HepG2 (cell line): ENCODE results near the gene ACADS. TPM values are rescaled to one million over a fixed set of nuclear protein-coding genes. Genes with fewer than 3 reads are reported as not detected.

Source experiments
- BATF2 ChIP-seq: sonication (generic); formaldehyde crosslinking; IDR thresholded peaks from 2 replicates; pipeline ENCODE4 v1.8.0; 2022; ENCODE audit warnings: mild to moderate bottlenecking, missing genetic modification reagents, moderate library complexity
- CSRNP2 ChIP-seq: sonication (generic); formaldehyde crosslinking; conservative IDR thresholded peaks from 2 replicates; pipeline ENCODE4 v1.8.0; 2022; ENCODE audit warnings: low read depth, missing genetic modification reagents
- EED ChIP-seq: sonication (generic); formaldehyde crosslinking; IDR thresholded peaks from 2 replicates; pipeline ENCODE4 v1.5.0; 2020; ENCODE audit warnings: mild to moderate bottlenecking, missing genetic modification reagents
- GATAD2A ChIP-seq: IDR thresholded peaks from 2 replicates; pipeline ENCODE4 v1.6.1; 2016
- MLLT10 ChIP-seq: sonication (generic); formaldehyde crosslinking; IDR thresholded peaks from 2 replicates; pipeline ENCODE4 v1.4.0; 2020; ENCODE audit warnings: missing genetic modification reagents
- MLX ChIP-seq: IDR thresholded peaks from 2 replicates; pipeline ENCODE4 v1.6.1; 2016
- NR2F2 ChIP-seq: IDR thresholded peaks from 2 replicates; pipeline ENCODE4 v1.6.1; 2012; ENCODE audit warnings: low read depth, inconsistent platforms, borderline replicate concordance
- PITX1 ChIP-seq: sonication (generic); formaldehyde crosslinking; IDR thresholded peaks from 2 replicates; pipeline ENCODE4 v1.5.1; 2020; ENCODE audit warnings: mild to moderate bottlenecking, missing genetic modification reagents
- TCF7L2 ChIP-seq: IDR thresholded peaks from 2 replicates; pipeline ENCODE4 v1.6.1; 2011; ENCODE audit warnings: mild to moderate bottlenecking, low read depth, low read length, moderate library complexity
- TGIF2 ChIP-seq: IDR thresholded peaks from 2 replicates; pipeline ENCODE4 v1.6.1; 2016; ENCODE audit warnings: control low read depth, missing compliant biosample characterization
- ZBTB21 ChIP-seq: sonication (generic); formaldehyde crosslinking; IDR thresholded peaks from 2 replicates; pipeline ENCODE4 v1.4.0; 2020; ENCODE audit warnings: missing genetic modification reagents
- ZBTB38 ChIP-seq: sonication (generic); formaldehyde crosslinking; IDR thresholded peaks from 2 replicates; pipeline ENCODE4 v1.5.1; 2020; ENCODE audit warnings: mild to moderate bottlenecking, missing genetic modification reagents
- ZFY ChIP-seq: sonication (generic); formaldehyde crosslinking; IDR thresholded peaks from 2 replicates; pipeline ENCODE4 v1.4.0; 2020; ENCODE audit warnings: missing genetic modification reagents
- ZNF224 ChIP-seq: sonication (generic); formaldehyde crosslinking; IDR thresholded peaks from 2 replicates; pipeline ENCODE4 v1.5.0; 2020; ENCODE audit warnings: mild to moderate bottlenecking, missing genetic modification reagents
- ZNF256 ChIP-seq: sonication (generic); formaldehyde crosslinking; conservative IDR thresholded peaks from 2 replicates; pipeline ENCODE4 v1.4.0; 2020; ENCODE audit warnings: missing genetic modification reagents
- ZNF549 ChIP-seq: sonication (generic); formaldehyde crosslinking; IDR thresholded peaks from 2 replicates; pipeline ENCODE4 v1.5.0; 2020; ENCODE audit warnings: missing genetic modification reagents
- ZNF556 ChIP-seq: sonication (generic); formaldehyde crosslinking; IDR thresholded peaks from 2 replicates; pipeline ENCODE4 v1.4.0; 2020; ENCODE audit warnings: mild to moderate bottlenecking, missing genetic modification reagents, borderline replicate concordance
- polyA plus RNA-seq, 8 experiments: library from polyadenylated mRNA; depleted of rRNA in 3 of 8; stranded (reverse) in 7 of 8; unstranded in 1 of 8; fragments of >200 nt; fragmentation: Illumina TruSeq in 4 of 8; extraction: Trizol in 4 of 8; gene quantifications; 2 replicates each; pipeline versions ENCODE4 v1.2.1 to v1.2.3, GENCODE V29; 2011 to 2016; ENCODE audit warnings: low read depth in 4 of 8, missing spikeins in 1 of 8, mixed read lengths in 1 of 8; ENCODE audit not compliant: insufficient read depth in 1 of 8
- total RNA-seq, 5 experiments: library from RNA; depleted of rRNA; stranded (reverse); fragments of >200 nt; fragmentation: Illumina TruSeq; extraction: Trizol; gene quantifications; 2 replicates each; pipeline ENCODE4 v1.2.3, GENCODE V29; 2016; ENCODE audit warnings: low read depth in 1 of 5
- TF ChIP-seq, protein P1 (sequence below): sonication (generic); formaldehyde crosslinking; IDR thresholded peaks from 2 replicates; pipeline ENCODE4 v1.5.0; 2020; ENCODE audit warnings: mild to moderate bottlenecking, missing genetic modification reagents
- TF ChIP-seq, protein P2 (sequence below): sonication (generic); formaldehyde crosslinking; IDR thresholded peaks from 2 replicates; pipeline ENCODE4 v1.8.0; 2022; ENCODE audit warnings: missing genetic modification reagents, low read depth, mild to moderate bottlenecking, borderline replicate concordance
- TF ChIP-seq, protein P3 (sequence below): IDR thresholded peaks from 2 replicates; pipeline ENCODE4 v1.6.1; 2016; ENCODE audit warnings: low read depth, borderline replicate concordance
- TF ChIP-seq, protein P4 (sequence below): sonication (generic); formaldehyde crosslinking; IDR thresholded peaks from 2 replicates; pipeline ENCODE4 v1.4.0; 2020; ENCODE audit warnings: missing genetic modification reagents

Gene ACADS
- total and polyA plus RNA-seq, 2 of the 13 experiments (the other 11 are each of a cell fraction or from before 2014, with no cell fraction given) = 17.4 to 27.7 TPM

DNA sequence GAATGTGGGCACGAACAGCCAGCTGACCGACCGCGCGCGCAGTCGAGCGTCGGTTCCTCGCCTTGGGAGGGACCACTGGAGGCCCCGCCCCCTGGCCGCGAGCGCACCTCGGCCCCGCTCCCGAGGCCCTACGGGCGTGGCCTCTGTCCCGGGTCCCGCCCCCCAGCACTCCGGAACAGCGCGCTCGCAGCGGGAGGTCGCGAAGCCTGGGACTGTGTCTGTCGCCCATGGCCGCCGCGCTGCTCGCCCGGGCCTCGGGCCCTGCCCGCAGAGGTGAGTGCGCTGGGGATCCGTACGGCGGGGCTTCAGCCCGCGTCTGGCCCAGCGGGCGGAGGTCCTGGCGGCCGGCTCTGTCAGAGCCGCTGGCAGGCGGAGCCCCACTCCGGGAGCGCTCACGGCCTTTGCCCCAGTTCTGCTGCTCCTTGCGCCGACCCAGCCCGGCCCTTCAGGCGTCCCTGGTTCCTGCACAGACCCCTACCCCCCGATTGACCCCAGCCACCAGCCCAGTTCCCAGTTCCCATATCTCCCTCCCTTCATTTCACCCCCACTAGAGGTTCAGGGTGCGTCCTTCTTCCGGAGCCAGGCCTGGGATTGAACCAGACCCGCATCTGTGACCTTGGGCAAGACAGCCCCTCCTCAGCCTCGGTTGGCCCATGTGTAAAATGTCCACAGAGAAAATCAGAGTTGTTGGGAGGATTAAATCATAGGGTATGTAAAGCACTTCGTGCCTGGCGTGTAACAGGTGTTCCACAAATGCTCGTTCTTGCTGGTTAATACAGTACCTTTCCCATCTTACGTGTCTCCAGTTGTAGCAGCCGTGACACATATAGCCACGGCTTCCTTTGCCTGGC, at the start of gene ACADS (continued):
- no peak for TF ChIP-seq CSRNP2
- peak; percentile 18 for TF ChIP-seq ZBTB38 (CRISPR knock-in tag)
- TF ChIP-seq, protein P1, sequence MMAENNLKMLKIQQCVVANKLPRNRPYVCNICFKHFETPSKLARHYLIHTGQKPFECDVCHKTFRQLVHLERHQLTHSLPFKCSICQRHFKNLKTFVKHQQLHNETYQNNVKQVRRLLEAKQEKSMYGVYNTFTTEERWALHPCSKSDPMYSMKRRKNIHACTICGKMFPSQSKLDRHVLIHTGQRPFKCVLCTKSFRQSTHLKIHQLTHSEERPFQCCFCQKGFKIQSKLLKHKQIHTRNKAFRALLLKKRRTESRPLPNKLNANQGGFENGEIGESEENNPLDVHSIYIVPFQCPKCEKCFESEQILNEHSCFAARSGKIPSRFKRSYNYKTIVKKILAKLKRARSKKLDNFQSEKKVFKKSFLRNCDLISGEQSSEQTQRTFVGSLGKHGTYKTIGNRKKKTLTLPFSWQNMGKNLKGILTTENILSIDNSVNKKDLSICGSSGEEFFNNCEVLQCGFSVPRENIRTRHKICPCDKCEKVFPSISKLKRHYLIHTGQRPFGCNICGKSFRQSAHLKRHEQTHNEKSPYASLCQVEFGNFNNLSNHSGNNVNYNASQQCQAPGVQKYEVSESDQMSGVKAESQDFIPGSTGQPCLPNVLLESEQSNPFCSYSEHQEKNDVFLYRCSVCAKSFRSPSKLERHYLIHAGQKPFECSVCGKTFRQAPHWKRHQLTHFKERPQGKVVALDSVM (CRISPR knock-in tag) = no peak
- TF ChIP-seq ZNF256 (CRISPR knock-in tag) = no peak
- no peak for TF ChIP-seq GATAD2A
- TF ChIP-seq TGIF2 = no peak; the same call in 1 of the 2 replicates
- TF ChIP-seq ZNF556 (CRISPR knock-in tag) = no peak
- TF ChIP-seq NR2F2 = no peak
- no peak for TF ChIP-seq ZBTB21
- TF ChIP-seq PITX1 (CRISPR knock-in tag) = no peak
- TF ChIP-seq ZNF549 (CRISPR knock-in tag) = no peak
- TF ChIP-seq, protein P2, sequence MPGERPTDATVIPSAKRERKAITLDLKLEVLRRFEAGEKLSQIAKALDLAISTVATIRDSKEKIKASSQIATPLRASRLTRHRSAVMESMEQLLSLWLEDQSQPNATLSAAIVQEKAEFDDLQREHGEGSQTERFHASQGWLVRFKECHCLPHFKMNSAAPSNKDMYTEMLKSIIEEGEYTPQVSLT = no peak
- TF ChIP-seq MLX (CRISPR knock-in tag) = no peak
- peak; percentile 91 for TF ChIP-seq ZFY (CRISPR knock-in tag)
- TF ChIP-seq, protein P3, sequence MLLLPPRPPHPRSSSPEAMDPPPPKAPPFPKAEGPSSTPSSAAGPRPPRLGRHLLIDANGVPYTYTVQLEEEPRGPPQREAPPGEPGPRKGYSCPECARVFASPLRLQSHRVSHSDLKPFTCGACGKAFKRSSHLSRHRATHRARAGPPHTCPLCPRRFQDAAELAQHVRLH (CRISPR knock-in tag) = peak; percentile 70; the same call in 1 of the 2 replicates
- no peak for TF ChIP-seq MLLT10
- TF ChIP-seq, protein P4, sequence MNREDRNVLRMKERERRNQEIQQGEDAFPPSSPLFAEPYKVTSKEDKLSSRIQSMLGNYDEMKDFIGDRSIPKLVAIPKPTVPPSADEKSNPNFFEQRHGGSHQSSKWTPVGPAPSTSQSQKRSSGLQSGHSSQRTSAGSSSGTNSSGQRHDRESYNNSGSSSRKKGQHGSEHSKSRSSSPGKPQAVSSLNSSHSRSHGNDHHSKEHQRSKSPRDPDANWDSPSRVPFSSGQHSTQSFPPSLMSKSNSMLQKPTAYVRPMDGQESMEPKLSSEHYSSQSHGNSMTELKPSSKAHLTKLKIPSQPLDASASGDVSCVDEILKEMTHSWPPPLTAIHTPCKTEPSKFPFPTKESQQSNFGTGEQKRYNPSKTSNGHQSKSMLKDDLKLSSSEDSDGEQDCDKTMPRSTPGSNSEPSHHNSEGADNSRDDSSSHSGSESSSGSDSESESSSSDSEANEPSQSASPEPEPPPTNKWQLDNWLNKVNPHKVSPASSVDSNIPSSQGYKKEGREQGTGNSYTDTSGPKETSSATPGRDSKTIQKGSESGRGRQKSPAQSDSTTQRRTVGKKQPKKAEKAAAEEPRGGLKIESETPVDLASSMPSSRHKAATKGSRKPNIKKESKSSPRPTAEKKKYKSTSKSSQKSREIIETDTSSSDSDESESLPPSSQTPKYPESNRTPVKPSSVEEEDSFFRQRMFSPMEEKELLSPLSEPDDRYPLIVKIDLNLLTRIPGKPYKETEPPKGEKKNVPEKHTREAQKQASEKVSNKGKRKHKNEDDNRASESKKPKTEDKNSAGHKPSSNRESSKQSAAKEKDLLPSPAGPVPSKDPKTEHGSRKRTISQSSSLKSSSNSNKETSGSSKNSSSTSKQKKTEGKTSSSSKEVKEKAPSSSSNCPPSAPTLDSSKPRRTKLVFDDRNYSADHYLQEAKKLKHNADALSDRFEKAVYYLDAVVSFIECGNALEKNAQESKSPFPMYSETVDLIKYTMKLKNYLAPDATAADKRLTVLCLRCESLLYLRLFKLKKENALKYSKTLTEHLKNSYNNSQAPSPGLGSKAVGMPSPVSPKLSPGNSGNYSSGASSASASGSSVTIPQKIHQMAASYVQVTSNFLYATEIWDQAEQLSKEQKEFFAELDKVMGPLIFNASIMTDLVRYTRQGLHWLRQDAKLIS (CRISPR knock-in tag) = no peak
- TF ChIP-seq TCF7L2 = no peak
- TF ChIP-seq EED (CRISPR knock-in tag) = no peak; the same call in 1 of the 2 replicates
- peak; percentile 82; the same call in 1 of the 2 replicates for TF ChIP-seq ZNF224 (CRISPR knock-in tag)
- TF ChIP-seq BATF2 (CRISPR knock-in tag) = no peak
